Keratinocyte (primary cell): ENCODE measurements around the gene TCIRG1.

Source experiments
- EZH2 ChIP-seq: IDR thresholded peaks from one replicate; pipeline ENCODE4 v1.6.1; 2012; ENCODE audit warnings: inconsistent platforms, mild to moderate bottlenecking, low read length, moderate library complexity
- TF ChIP-seq, protein P1 (sequence below), 3 experiments: IDR thresholded peaks in 1 of 3; conservative IDR thresholded peaks in 1 of 3; optimal IDR thresholded peaks in 1 of 3; 2 replicates in 2 of 3; 3 replicates in 1 of 3; pipeline versions ENCODE3 to v1.5.1; 2011; ENCODE audit warnings: low read length in 3 of 3, mild to moderate bottlenecking in 3 of 3, moderate library complexity in 2 of 3, control low read depth in 1 of 3, inconsistent platforms in 1 of 3; ENCODE audit not compliant: insufficient read depth in 2 of 3; ENCODE audit errors: extremely low read depth in 1 of 3

GRCh38 chr11:68044145-68044813 lies 5.5 kb downstream of the TCIRG1 start:
- no peak for TF ChIP-seq EZH2
- TF ChIP-seq, protein P1, sequence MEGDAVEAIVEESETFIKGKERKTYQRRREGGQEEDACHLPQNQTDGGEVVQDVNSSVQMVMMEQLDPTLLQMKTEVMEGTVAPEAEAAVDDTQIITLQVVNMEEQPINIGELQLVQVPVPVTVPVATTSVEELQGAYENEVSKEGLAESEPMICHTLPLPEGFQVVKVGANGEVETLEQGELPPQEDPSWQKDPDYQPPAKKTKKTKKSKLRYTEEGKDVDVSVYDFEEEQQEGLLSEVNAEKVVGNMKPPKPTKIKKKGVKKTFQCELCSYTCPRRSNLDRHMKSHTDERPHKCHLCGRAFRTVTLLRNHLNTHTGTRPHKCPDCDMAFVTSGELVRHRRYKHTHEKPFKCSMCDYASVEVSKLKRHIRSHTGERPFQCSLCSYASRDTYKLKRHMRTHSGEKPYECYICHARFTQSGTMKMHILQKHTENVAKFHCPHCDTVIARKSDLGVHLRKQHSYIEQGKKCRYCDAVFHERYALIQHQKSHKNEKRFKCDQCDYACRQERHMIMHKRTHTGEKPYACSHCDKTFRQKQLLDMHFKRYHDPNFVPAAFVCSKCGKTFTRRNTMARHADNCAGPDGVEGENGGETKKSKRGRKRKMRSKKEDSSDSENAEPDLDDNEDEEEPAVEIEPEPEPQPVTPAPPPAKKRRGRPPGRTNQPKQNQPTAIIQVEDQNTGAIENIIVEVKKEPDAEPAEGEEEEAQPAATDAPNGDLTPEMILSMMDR (optimal IDR thresholded peaks at IDR 0.05 in 1 of 3, IDR thresholded peaks at IDR 0.05 in 1 of 3, conservative IDR thresholded peaks at IDR 0.05 in 1 of 3; ENCODE audit: extremely low read depth in 1 of 3, insufficient read depth in 2 of 3, low read length in 3 of 3), result no peak
